Prostate gland (tissue), 2 donors: ENCODE data around the gene NOD2.

ENCODE experiments used
- CTCF ChIP-seq, 4 experiments: fragments of 200-600 bp in 2 of 4; fragments of 450-650 bp in 2 of 4; sonication (generic) in 2 of 4; IDR thresholded peaks; 1 replicate in 3 of 4; 2 replicates in 1 of 4; pipeline ENCODE4 v1.5.1; 2016 to 2019; ENCODE audit warnings: antibody characterized with exemption in 4 of 4, mild to moderate bottlenecking in 2 of 4, moderate library complexity in 2 of 4
- POLR2A ChIP-seq: fragments of 450-650 bp; IDR thresholded peaks from one replicate; pipeline ENCODE4 v1.6.1; 2016; ENCODE audit warnings: antibody characterized with exemption, mild to moderate bottlenecking

- TF ChIP-seq POLR2A: no peak
- no peak for TF ChIP-seq CTCF (IDR thresholded peaks at IDR 0.05)
These were observed 5.3 kb upstream of the NOD2 start for GRCh38 chr16:50688083-50688482.
